ENCODE results near the gene SLC39A6. TPM values are rescaled to one million over a fixed set of nuclear protein-coding genes. Genes with fewer than 3 reads are reported as not detected.

Gene SLC39A6
- total RNA-seq, 1 donor from 2014 or later: 17.5 TPM

GRCh38 chr18:36064027-36064808, 64.9 kb downstream of the SLC39A6 start:
- no peak for DNase-seq (ENCODE audit: low read depth in 2 of 2)

GRCh38 chr18:36058674-36059073, 70.5 kb downstream of the SLC39A6 start:
- no peak for DNase-seq (ENCODE audit: low read depth in 2 of 2)

Other genes starting within 250 kb of the SLC39A6 start
- gene RPRD1A, start 61.8 kb downstream of the SLC39A6 start, total RNA-seq: 27.0 and 32.3 TPM in 2 replicates
- gene ELP2, start 559 bp upstream of the SLC39A6 start, total RNA-seq: 141 and 158 TPM in 2 replicates
- gene MOCOS, start 58.2 kb upstream of the SLC39A6 start, total RNA-seq: under 0.01 and 0.22 TPM in 2 replicates
- gene FHOD3, start 168.4 kb upstream of the SLC39A6 start, total RNA-seq: under 0.01 and 0.44 TPM in 2 replicates